ENCODE data around the gene NUDT8.
"Not testable (repeated sequence)": the region's sequence is repeated elsewhere in the genome, so short reads cannot be mapped to it uniquely, and the experiment has no call there.

The NUDT8 gene

GRCh38 chr11:67641338-67642172 lies 11.8 kb upstream of the NUDT8 start:
- no peak for DNase-seq

DNA sequence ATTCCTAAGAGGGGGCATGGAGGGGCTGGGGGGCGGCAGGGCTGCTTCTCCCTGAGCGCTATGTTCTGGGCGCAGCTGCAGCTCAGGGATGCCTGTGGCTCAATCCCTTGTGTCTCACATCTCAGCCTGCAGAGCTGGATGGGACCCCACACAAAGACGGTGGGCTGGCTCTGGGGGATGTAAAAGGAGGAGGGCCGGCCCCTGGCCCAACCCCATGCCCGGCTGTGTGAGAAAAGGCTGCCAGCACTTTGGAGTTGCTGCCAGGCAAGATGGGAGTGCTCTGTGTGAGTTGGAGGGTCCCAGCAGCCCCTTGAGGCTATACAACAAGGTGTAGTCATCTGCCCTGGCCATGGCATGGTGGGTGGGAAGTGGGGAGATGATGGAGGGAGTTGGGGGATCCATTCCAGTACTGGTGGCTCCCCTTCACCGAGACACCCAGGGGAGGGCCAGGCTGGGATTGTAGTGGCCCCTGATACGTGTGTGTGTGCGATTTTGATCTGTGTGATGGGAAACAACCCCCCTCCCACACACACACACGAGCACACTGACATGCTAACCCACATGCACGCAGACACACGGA lies 11.1 kb upstream of the NUDT8 start:
- no peak for DNase-seq

DNA sequence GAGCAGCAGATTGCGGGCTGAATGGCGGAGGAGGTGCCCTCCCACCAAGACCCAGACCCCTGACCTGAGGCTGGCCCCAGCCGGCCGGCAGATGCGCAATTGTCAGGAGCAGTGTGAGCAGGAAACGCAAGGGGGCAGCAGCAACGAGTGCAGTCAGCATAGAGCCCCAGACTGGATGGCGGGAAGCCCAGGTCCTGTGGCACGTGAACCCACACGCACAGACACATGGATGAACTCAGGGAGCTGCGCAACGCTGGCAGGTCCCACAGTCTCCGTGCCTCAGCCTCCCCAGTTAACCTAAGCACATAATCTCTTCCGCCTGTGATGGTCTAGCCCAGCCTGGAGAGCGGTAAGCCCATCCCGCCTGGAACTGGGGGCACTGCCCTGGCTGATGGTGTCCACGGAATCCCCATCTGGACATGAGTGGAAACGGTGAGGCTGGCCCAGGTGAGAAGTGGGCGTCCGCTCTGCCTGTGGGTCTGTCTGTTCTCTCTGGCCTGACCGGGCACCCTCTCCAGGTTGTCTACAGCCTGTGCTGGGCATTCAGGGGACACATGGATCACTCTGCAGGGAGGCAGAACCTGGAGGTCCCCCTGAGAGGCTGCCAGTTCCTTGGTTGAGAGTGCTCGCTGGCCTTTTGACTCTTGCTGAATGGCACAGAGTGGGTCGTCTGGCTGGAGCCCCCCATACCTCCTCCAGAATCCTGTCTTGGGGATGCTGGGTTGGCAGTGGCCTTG lies 10.5 kb upstream of the NUDT8 start:
- peak; percentile 69 for DNase-seq

DNA sequence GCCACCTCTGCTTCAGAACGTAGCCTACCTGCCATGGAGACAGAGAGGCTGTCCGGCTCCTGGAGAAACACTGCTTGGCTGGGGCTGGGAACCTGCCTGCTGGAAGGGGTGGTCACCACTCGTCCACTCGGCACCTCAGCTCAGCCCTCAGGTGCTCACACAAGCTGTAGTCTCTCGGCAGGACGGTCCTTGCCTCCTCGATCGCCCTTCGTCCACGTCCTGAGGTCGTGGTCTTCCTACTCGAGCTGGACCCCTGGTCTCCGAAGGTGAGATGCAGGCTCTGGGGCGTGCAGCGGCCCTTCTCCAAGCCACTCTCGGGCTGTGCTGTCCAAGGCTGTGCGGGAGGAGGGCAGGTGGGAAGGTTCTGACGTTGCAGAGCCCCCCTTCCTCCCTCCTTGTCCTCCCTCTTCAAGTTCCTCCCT lies 9.7 kb upstream of the NUDT8 start, which contains the start of gene TBX10:
Gene TBX10 (minus strand): TSS at position 326 of the 422 bp plus-strand sequence. CDS start 291 bp downstream, at position 35.
- no peak for DNase-seq

- DNase-seq, result no peak
Measured at GRCh38 chr11:67638535-67639437, 9.0 kb upstream of the NUDT8 start.

- DNase-seq, result not testable (repeated sequence)
Measured at GRCh38 chr11:67637441-67637840, 7.7 kb upstream of the NUDT8 start.

GRCh38 chr11:67636962-67637361 lies 7.2 kb upstream of the NUDT8 start:
- DNase-seq, result no peak

DNA sequence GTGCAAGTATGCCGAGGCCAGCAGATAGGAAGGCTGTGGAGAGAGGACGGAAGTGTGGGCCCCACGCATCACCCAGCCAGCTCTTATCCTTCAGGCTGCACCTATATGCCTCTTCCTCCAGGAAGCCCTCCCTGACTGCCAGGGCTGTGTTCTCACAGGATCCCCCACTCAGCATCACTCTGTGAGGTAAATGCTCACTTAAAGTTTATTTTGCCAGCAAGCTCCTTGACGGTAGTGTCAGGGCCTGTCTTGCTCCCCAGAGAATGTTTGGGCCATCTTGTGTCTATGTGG lies 5.4 kb upstream of the NUDT8 start:
- DNase-seq, result no peak

GRCh38 chr11:67634366-67635230 lies 4.9 kb upstream of the NUDT8 start:
- no peak for DNase-seq

DNA sequence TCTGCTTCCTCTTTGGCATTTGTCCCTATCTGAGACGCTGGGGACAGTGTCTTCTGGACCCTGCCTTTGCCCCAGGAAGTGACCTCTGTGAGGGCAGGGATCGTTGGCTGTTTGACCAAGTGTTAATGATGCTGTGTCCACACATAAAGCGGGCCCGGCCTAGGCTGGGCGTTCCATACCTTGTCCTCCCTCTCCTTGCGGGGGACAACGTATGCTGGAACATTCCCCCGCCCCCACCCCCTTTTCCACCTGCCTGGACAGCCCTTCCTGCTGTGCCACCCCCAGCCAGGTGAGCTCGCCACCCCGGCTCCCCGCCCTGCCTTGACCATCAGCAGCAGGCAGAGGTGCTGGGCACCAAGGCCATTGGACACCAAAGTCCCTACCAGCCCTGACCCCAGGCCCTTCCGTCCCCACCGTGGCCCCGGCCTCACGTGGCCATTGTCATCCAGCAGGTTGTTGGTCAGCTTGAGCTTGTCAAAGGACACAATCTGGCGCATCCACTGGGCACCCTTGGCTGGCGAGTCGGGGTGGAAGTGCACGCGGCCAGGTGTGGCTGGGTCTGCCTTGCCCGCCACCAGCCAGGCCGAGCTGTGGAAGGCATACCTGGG lies 4.1 kb upstream of the NUDT8 start:
- no peak for DNase-seq

DNA sequence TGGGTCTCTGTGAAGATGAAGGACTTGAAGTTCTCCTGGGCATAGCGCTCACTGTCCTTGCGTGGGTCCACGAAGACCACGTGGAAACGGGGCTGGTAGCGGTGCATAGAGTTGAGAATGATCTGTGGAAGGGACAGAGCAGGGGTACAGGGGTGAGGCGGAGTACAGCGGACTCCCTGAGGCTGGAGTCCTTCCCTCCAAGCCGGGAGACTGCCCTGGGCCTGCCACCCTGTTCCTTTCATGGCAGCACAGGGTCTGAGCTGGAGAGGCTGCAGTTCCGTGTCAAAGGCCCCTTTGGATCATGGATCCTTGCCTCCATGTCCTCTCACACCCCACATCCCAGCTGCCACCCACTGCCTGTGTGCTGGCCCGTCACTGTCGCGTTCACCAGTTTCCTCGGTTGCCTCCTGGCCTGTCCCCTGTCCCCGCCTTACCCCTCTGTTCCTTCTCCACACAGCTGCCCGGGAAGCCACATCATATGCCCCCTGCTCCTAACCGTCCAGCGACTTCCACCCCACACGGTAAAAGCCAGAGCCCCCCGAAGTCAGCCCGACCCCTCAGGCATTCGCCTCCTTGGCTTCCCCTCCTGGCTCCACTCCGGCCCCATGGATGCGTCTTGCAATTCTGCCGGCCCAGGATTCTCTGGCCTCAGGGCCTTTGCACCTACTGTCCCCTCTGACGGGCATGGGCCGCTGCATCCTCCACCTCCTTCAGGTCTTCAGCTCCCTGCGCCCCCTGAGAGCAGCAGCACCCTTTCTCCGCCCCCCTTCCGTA lies 3.4 kb upstream of the NUDT8 start:
- DNase-seq, result peak; percentile 14

GRCh38 chr11:67632175-67632981 lies 2.6 kb upstream of the NUDT8 start:
- peak; percentile 20 for DNase-seq

DNA sequence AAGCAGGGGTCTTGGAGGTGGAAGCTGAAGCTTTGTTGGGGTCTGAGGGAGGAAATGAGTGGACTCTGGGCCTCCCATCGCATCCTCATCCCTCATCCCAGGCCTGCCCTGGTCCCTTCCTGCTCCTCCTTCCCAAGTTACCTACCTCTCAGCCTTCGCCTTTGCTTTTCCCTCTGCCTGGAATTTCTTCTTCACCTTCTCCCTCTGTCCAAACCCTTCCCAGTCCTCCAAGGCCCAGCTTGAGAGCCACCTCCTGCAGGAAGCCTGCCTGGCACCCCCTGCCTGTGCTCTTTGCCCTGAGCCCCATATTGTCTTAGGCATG lies 2.1 kb upstream of the NUDT8 start:
- no peak for DNase-seq

DNA sequence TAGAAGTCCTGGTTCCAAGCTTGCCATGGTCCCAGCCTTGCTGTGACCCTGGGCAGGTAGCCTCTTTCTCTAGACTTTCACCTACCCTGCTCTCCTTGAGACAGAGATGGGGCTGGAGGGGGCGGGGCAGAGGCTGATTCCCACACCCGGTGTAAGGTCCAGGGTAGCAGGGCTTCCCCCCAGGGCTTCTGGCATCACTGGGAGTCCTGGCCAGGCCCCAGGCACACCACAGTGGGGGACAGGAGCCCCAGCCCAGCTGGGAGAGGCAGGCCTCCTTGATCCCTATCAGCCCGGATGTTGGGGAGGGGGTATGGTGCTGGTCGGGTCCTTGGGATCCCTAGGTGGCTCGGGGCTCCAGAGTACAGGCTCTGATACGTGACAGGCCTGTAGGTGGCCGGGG lies 1.7 kb upstream of the NUDT8 start:
- peak; percentile 33 for DNase-seq

DNA sequence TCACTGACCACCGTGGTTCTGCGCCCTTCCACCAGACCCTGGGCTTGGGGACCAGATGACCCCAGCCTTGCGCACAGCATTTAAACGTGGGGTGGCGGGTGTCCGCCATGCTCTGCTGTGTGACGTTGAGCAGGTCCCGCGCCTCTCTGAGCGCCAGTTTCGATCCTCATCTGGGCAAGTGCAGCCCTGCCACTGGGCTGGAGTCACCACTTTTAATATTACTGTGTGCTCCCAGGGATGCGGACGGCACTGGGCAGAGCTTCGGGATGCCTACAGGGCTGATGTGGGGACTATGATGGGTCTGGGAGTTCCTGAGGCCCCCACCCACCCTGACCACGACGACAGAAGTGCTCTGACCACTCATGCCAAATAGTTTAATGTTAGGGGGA lies 1.2 kb upstream of the NUDT8 start:
- DNase-seq, result no peak

DNA sequence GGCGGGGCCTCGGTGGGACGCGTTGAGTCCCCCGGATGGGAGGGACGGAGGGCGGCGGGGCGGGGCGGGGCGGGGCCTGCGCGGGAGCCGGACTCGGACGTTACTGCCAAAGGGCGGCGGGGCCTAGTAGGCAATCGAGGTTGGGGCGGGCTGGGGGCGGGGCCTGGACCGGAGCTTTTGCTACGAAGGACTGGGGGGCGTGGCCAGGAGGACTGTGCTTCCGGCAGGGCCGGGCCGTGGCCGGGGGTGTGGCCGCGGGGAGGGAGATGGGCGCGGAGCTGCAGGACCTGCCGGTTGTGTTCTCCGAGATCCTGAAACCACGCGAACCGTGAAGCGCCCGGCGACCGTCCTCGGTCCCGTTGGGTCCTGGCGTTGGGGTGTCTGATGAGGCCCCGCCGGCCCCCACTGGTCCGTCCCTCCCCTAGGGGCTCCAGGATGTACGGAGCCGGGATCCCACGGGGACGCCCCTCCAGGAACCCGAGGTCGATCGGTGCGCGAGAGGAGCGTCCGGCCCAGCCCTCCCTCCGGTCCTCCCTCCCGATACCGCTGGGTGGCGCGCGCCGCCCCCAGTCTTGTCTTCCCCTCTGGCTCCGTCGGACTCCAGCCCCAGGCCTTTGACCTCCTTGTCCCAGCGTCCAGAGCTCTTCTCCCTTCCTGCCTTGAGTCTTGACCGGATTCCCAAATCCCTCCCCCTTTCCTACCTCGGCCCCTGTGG lies 648 bp upstream of the NUDT8 start:
- peak; percentile 100 for DNase-seq

- no peak for DNase-seq
Measured at GRCh38 chr11:67628710-67629385, 889 bp downstream of the NUDT8 start.

GRCh38 chr11:67627812-67628624 lies 1.7 kb downstream of the NUDT8 start:
- no peak for DNase-seq

Measured in femur (tissue), 1 donor.